ENCODE data around the gene FAM83C.

DNA sequence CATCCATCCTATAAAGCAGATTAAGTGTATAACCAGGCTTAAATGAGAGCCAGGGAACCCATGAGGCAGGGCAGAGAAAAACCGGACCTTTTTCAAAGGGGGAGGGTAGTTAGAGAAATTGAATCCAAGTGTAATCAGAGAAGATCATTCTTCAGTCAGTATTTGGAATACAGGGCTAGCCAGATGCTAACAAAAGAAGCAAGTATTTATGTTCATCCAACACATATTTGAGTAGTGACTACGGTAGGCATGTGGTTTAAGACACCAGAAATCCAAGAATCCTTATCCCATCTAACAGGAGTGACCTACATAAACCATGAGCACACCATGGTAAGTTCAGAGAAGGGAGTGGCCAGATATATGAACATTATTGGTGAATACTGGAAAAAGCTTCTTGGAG lies 46.8 kb upstream of the FAM83C start:
- TF ChIP-seq, protein P1, sequence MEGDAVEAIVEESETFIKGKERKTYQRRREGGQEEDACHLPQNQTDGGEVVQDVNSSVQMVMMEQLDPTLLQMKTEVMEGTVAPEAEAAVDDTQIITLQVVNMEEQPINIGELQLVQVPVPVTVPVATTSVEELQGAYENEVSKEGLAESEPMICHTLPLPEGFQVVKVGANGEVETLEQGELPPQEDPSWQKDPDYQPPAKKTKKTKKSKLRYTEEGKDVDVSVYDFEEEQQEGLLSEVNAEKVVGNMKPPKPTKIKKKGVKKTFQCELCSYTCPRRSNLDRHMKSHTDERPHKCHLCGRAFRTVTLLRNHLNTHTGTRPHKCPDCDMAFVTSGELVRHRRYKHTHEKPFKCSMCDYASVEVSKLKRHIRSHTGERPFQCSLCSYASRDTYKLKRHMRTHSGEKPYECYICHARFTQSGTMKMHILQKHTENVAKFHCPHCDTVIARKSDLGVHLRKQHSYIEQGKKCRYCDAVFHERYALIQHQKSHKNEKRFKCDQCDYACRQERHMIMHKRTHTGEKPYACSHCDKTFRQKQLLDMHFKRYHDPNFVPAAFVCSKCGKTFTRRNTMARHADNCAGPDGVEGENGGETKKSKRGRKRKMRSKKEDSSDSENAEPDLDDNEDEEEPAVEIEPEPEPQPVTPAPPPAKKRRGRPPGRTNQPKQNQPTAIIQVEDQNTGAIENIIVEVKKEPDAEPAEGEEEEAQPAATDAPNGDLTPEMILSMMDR (conservative IDR thresholded peaks at IDR 0.05; ENCODE audit: low read length) = no peak
- TF ChIP-seq EZH2phosphoT487 (IDR thresholded peaks at IDR 0.05; ENCODE audit: borderline replicate concordance, low read depth, low read length) = no peak

All from OCI-LY7 (cell line).